ENCODE data around the gene SLC5A1. TPM values are rescaled to one million over a fixed set of nuclear protein-coding genes. Genes with fewer than 3 reads are reported as not detected.

Gene SLC5A1
- total RNA-seq, 4 donors from 2014 or later: 19.2 to 33.4 (median 23.3) TPM

DNA sequence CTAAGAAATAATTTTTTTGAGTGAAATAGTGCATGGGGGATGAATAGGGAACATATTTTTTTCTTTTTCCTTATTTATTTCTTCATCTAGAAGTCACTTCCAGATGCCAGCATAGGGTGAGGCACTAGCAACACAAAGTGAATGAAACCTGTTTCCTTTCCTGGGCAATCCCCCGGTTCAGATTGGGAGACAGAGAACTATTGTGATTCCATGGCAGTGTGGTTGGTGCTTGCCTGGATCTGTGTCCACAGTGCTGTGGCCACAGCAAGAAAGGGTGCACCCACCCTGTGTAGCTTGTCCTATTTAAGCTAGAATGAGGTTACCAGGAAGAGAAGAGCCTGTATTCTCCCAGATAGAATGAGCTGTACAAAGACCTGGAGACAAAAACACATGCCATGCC, 57.6 kb downstream of the SLC5A1 start:
- WGBS, 2 donors: 40 to 41% methylated on average over 1 of the region's 1 CpG
- intact Hi-C loops (cut with DNase I; ENCODE audit: low total_unique reads): no loop called here
- TF ChIP-seq, protein P1, sequence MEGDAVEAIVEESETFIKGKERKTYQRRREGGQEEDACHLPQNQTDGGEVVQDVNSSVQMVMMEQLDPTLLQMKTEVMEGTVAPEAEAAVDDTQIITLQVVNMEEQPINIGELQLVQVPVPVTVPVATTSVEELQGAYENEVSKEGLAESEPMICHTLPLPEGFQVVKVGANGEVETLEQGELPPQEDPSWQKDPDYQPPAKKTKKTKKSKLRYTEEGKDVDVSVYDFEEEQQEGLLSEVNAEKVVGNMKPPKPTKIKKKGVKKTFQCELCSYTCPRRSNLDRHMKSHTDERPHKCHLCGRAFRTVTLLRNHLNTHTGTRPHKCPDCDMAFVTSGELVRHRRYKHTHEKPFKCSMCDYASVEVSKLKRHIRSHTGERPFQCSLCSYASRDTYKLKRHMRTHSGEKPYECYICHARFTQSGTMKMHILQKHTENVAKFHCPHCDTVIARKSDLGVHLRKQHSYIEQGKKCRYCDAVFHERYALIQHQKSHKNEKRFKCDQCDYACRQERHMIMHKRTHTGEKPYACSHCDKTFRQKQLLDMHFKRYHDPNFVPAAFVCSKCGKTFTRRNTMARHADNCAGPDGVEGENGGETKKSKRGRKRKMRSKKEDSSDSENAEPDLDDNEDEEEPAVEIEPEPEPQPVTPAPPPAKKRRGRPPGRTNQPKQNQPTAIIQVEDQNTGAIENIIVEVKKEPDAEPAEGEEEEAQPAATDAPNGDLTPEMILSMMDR (IDR thresholded peaks at IDR 0.05): no peak
- TF ChIP-seq POLR2A (IDR thresholded peaks at IDR 0.05): no peak
- DNase-seq (ENCODE audit: low spot score in 2 of 2): no peak
- no peak overlapping the region for H3K4me3 ChIP-seq (ENCODE audit: low read depth, poor library complexity, severe bottlenecking)

DNA sequence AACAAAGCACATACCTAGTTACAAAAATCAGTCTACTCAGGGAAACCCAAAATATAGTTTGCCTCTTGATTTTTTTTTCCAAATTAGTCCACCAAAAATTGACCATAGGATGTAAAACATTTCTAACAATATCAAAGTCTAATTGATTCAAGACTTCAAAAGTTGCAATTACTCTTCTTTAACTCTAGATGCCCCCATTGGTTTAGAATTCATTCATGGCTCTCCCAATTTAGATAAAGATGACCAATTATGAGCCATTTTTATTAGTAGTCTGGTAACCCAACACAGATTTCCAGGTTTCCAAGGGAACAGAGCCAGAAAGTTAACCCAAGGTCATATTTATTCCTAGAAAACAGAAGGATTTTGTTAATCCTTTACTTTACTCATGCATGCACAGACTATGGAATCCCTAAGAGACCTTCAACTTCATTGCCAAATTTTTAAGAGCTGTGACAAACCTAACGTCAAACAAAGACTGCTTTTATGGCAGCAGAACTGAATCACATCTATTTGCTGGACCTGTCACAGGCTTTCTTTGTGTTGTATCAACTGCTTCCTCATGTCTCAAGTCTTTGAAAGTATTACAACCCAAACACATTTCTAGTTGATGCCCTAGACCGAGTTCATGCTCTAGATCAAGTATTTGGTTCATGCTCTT, 60.7 kb downstream of the SLC5A1 start:
- H3K4me3 ChIP-seq (ENCODE audit: low read depth, poor library complexity, severe bottlenecking): no peak overlapping the region
- WGBS, 2 donors: 37 to 45% methylated on average over 2 of the region's 2 CpGs
- TF ChIP-seq, protein P1 (IDR thresholded peaks at IDR 0.05): no peak
- TF ChIP-seq POLR2A (IDR thresholded peaks at IDR 0.05): no peak
- DNase-seq (ENCODE audit: low spot score in 2 of 2): no peak
- intact Hi-C loops (cut with DNase I; ENCODE audit: low total_unique reads): no loop called here

DNA sequence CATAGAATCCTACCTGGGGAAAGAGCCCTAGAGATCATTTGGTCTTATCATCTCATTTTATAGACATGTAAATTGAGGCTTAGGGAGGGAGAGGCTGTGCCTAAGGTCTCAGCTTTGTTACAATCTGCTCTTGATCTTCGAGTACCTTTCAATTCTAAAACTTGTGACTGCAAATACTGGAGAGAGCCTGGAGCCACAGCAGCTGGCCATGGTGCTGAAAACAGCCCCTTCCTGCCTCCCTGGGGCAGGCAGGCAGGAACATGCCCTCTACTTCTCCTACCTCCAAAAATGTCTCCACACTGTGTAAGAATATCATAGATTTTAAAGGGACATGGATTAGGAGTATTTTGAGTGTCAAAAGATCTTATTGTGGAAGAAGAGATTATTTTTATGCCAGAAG, 63.9 kb downstream of the SLC5A1 start:
- TF ChIP-seq, protein P1 (IDR thresholded peaks at IDR 0.05): no peak
- no peak for TF ChIP-seq POLR2A (IDR thresholded peaks at IDR 0.05)
- intact Hi-C loops (cut with DNase I; ENCODE audit: low total_unique reads): no loop called here
- no peak overlapping the region for H3K4me3 ChIP-seq (ENCODE audit: low read depth, poor library complexity, severe bottlenecking)
- no peak for DNase-seq (ENCODE audit: low spot score in 2 of 2)
- 8 to 19% methylated on average over 1 of the region's 1 CpG for WGBS, 2 donors

DNA sequence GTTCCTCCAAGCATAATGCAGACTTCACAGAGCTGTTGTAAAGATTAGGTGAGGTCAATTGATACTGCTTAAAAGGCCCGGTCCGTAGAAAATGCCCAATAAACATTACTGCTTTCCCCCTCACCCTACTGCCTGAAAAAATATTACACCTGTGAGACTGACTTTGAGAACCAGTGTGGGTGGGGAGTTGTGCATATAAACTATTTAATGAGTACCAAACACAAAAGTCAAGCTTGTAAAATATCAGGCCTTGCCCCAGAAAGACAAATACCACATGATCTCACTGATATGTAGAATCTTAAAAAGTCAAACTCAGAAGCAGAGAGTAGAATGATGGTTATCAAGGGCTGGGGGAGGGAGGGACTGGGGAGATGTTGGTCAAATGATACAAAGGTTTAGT, 69.3 kb downstream of the SLC5A1 start:
- intact Hi-C loops (cut with DNase I; ENCODE audit: low total_unique reads): no loop called here
- DNase-seq (ENCODE audit: low spot score in 2 of 2): no peak
- 57 to 84% methylated on average over 2 of the region's 2 CpGs for WGBS, 2 donors
- H3K4me3 ChIP-seq (ENCODE audit: low read depth, poor library complexity, severe bottlenecking): no peak overlapping the region
- TF ChIP-seq POLR2A (IDR thresholded peaks at IDR 0.05): no peak
- TF ChIP-seq, protein P1 (IDR thresholded peaks at IDR 0.05): no peak

DNA sequence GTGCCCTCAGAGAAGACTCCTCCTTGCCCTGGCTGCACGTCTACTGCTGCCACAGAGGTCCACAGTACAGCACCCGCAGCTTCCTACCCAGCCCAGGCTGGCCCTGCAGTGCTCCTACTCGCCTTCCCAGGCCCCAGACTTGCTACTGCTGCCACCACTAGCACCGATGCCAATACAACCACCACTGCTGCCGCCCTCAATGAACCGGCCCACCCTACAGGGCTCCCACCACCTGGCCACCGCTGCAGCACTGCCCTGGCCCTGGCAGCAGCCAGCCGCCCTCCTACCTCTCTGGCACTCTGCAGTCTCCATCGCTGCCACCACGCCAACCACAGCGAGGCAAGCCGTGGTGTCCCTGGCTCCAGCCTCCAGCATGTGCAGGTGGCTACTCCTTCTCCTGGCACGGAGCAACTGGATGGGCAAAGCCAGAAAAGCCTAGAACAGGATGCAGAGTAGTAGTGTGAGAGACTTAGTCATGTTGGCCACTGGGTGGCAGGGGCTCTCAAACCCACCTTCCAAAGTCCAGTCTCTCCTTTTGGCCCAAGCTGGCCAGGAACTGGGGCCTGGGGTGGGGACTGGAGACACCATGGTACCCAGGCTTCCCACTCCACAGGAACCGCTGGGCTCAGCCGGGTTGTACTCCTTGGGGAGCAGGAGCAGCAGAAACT, 76.6 kb downstream of the SLC5A1 start:
- H3K4me3 ChIP-seq (ENCODE audit: low read depth, poor library complexity, severe bottlenecking): no peak overlapping the region
- TF ChIP-seq, protein P1 (IDR thresholded peaks at IDR 0.05): no peak
- no peak for TF ChIP-seq POLR2A (IDR thresholded peaks at IDR 0.05)
- 83 to 86% methylated on average over 13 of the region's 15 CpGs for WGBS, 2 donors
- intact Hi-C loops (cut with DNase I; ENCODE audit: low total_unique reads): no loop called here
- no peak for DNase-seq (ENCODE audit: low spot score in 2 of 2)
